Common myeloid progenitor, CD34-positive (primary cell): Measurements from ENCODE around the gene PPP2R5C.
"Not testable (repeated sequence)": the region's sequence is repeated elsewhere in the genome, so short reads cannot be mapped to it uniquely, and the experiment has no call there.

ENCODE experiments used
- CTCF ChIA-PET: fragments of 350-600 bp; sonication (Branson Sonifier 250); formaldehyde crosslinking; loops from one replicate; lab custom pipeline; 2021; ENCODE audit warnings: antibody characterized with exemption; lab: Charles Lee
- POLR2A ChIA-PET: fragments of 350-600 bp; sonication (Branson Sonifier 250); formaldehyde crosslinking; loops from one replicate; lab custom pipeline; 2021; ENCODE audit warnings: antibody characterized with exemption; lab: Charles Lee
- DNase-seq, 3 donors: peaks; one replicate each; pipeline versions ENCODE4 v3.0.0 to v3.0.0-alpha.2; 2013
- H3K27ac ChIP-seq, 2 experiments: 1 replicate in 1 of 2; 2 replicates in 1 of 2; pipeline ENCODE4 v1.7.0; 2013; ENCODE audit warnings: inconsistent platforms in 2 of 2, low read length in 2 of 2, mild to moderate bottlenecking in 2 of 2, low read depth in 1 of 2, moderate library complexity in 1 of 2; ENCODE audit not compliant: severe bottlenecking in 2 of 2, insufficient read depth in 1 of 2, poor library complexity in 1 of 2
- H3K27me3 ChIP-seq, 5 experiments: replicated peaks in 2 of 5; 1 replicate in 3 of 5; 2 replicates in 2 of 5; pipeline versions ENCODE4 v1.6.1 to v1.7.0; 2013; ENCODE audit warnings: low read length in 4 of 5, mild to moderate bottlenecking in 2 of 5, moderate library complexity in 2 of 5, inconsistent platforms in 1 of 5; ENCODE audit not compliant: insufficient read depth in 5 of 5, control insufficient read depth in 4 of 5
- H3K36me3 ChIP-seq, 4 experiments: 1 replicate in 2 of 4; 2 replicates in 2 of 4; pipeline versions ENCODE4 v1.6.1 to v1.7.0; 2013; ENCODE audit warnings: low read length in 3 of 4, control low read depth in 1 of 4, mild to moderate bottlenecking in 1 of 4; ENCODE audit not compliant: control insufficient read depth in 4 of 4, insufficient read depth in 4 of 4
- H3K4me1 ChIP-seq, 4 experiments: 1 replicate in 3 of 4; 2 replicates in 1 of 4; pipeline versions ENCODE4 v1.6.1 to v1.7.1; 2013; ENCODE audit warnings: low read length in 3 of 4, mild to moderate bottlenecking in 3 of 4, control low read depth in 1 of 4, inconsistent platforms in 1 of 4, moderate library complexity in 1 of 4; ENCODE audit not compliant: control insufficient read depth in 4 of 4, insufficient read depth in 4 of 4; ENCODE audit errors: control extremely low read depth in 1 of 4
- H3K4me3 ChIP-seq, 7 experiments: 1 replicate in 4 of 7; 2 replicates in 3 of 7; pipeline versions ENCODE4 v1.5.1 to v1.7.0; 2013; ENCODE audit warnings: mild to moderate bottlenecking in 7 of 7, low read length in 6 of 7, moderate library complexity in 6 of 7, inconsistent platforms in 2 of 7, low read depth in 2 of 7, control low read depth in 1 of 7; ENCODE audit not compliant: insufficient read depth in 4 of 7, control insufficient read depth in 1 of 7; ENCODE audit errors: extremely low read depth in 1 of 7
- H3K9me3 ChIP-seq, 5 experiments: 1 replicate in 4 of 5; 2 replicates in 1 of 5; pipeline versions ENCODE4 v1.6.1 to v1.7.1; 2013; ENCODE audit warnings: low read length in 4 of 5, mild to moderate bottlenecking in 2 of 5, inconsistent platforms in 1 of 5, low read depth in 1 of 5, moderate library complexity in 1 of 5; ENCODE audit not compliant: control insufficient read depth in 4 of 5, insufficient read depth in 2 of 5; ENCODE audit errors: control extremely low read depth in 1 of 5
- WGBS: methylation state at CpG from one replicate; pipeline ENCODE4 v1.1.5; 2013; ENCODE audit not compliant: insufficient coverage; 5-methylcytosine and 5-hydroxymethylcytosine counted together

The PPP2R5C gene

GRCh38 chr14:101726954-101727302 lies 34.6 kb upstream of the PPP2R5C start:
- DNase-seq = no peak
- ChIA-PET POLR2A (no interaction called here), CTCF (interaction anchor here (0.6 to 0.7 kb wide), 2 partner anchors 21 to 23 kb away, joined by 4 read pairs; no protein-coding TSS in a partner anchor)

GRCh38 chr14:101727611-101728366 lies 33.7 kb upstream of the PPP2R5C start:
- peak in 1 of 3 donors; percentile 51 for DNase-seq
- CTCF ChIA-PET = interaction anchor here (0.7 to 1.0 kb wide), 2 partner anchors 22 to 369 kb away, joined by 3 to 4 read pairs; no protein-coding TSS in a partner anchor
- WGBS = 68% methylated on average over 6 of the region's 7 CpGs
- H3K4me1 ChIP-seq = peaks cover 0 to 11% (median 10%) of the 10 kb centered on the region in 4 experiments
- H3K9me3 ChIP-seq = no peaks in the 10 kb centered on the region
- no peak overlapping the region for H3K27ac ChIP-seq
- no peak overlapping the region for H3K4me3 ChIP-seq
- H3K27me3 ChIP-seq = peaks cover 0 to 72% (median 36%) of the 10 kb centered on the region in 5 experiments
- POLR2A ChIA-PET = no interaction called here
- no peaks in the 10 kb centered on the region for H3K36me3 ChIP-seq

More at GRCh38 chr14:101726954-101727302, 34.6 kb upstream of the PPP2R5C start:
- Histone ChIP-seq H3K27me3 (peaks cover 0 to 63% (median 33%) of the 10 kb centered on the region in 5 experiments), H3K4me1 (peaks cover 4 to 18% (median 16%) of the 10 kb centered on the region in 4 experiments), H3K9me3 (no peaks in the 10 kb centered on the region), H3K36me3 (no peaks in the 10 kb centered on the region), H3K27ac (no peak overlapping the region), H3K4me3 (no peak overlapping the region)
- WGBS = 80% methylated on average over 8 of the region's 8 CpGs

- H3K9me3 ChIP-seq = peaks cover 0 to 3% (median 0%) of the 10 kb centered on the region in 5 experiments
- peaks cover 0 to 77% (median 40%) of the 10 kb centered on the region in 5 experiments for H3K27me3 ChIP-seq
- ChIA-PET CTCF (no interaction called here), POLR2A (no interaction called here)
- WGBS = 93% methylated on average over 10 of the region's 10 CpGs
- H3K4me3 ChIP-seq = no peak overlapping the region
- peaks cover 0 to 11% (median 10%) of the 10 kb centered on the region in 4 experiments for H3K4me1 ChIP-seq
- no peaks in the 10 kb centered on the region for H3K36me3 ChIP-seq
- no peak for DNase-seq
- no peak overlapping the region for H3K27ac ChIP-seq
Observed at GRCh38 chr14:101728367-101728742, 33.2 kb upstream of the PPP2R5C start.

- WGBS = 97% methylated on average over 6 of the region's 6 CpGs
- no peak for DNase-seq
- peaks cover 0 to 86% (median 40%) of the 10 kb centered on the region in 5 experiments for H3K27me3 ChIP-seq
- no peaks in the 10 kb centered on the region for H3K36me3 ChIP-seq
- ChIA-PET POLR2A (no interaction called here), CTCF (no interaction called here)
- peaks cover 0 to 11% (median 10%) of the 10 kb centered on the region in 4 experiments for H3K4me1 ChIP-seq
- no peak overlapping the region for H3K4me3 ChIP-seq
- no peak overlapping the region for H3K27ac ChIP-seq
- H3K9me3 ChIP-seq = peaks cover 0 to 3% (median 0%) of the 10 kb centered on the region in 5 experiments
Observed at GRCh38 chr14:101729382-101729781, 32.1 kb upstream of the PPP2R5C start.

GRCh38 chr14:101730157-101730556 lies 31.4 kb upstream of the PPP2R5C start:
- CTCF ChIA-PET, H3K9me3 ChIP-seq, H3K4me3 ChIP-seq, DNase-seq, H3K27ac ChIP-seq, H3K36me3 ChIP-seq, POLR2A ChIA-PET: not testable (repeated sequence)
- Histone ChIP-seq H3K4me1 (peaks cover 0 to 11% (median 10%) of the 10 kb centered on the region in 4 experiments), H3K27me3 (peaks cover 0 to 94% (median 40%) of the 10 kb centered on the region in 5 experiments)
- 100% methylated on average over 1 of the region's 4 CpGs for WGBS

GRCh38 chr14:101730626-101731186 lies 30.8 kb upstream of the PPP2R5C start:
- Histone ChIP-seq H3K27me3 (peaks cover 0 to 95% (median 38%) of the 10 kb centered on the region in 5 experiments), H3K9me3 (peaks cover 0 to 3% (median 0%) of the 10 kb centered on the region in 5 experiments), H3K27ac (no peak overlapping the region), H3K4me3 (no peak overlapping the region), H3K4me1 (peaks cover 0 to 11% (median 10%) of the 10 kb centered on the region in 4 experiments), H3K36me3 (no peaks in the 10 kb centered on the region)
- ChIA-PET POLR2A (interaction anchor here (0.6 kb wide), 1 partner anchor 610 kb away, joined by 3 read pairs; no protein-coding TSS in a partner anchor), CTCF (interaction anchor here (1.2 kb wide), 1 partner anchor 24 kb away, joined by 3 read pairs; no protein-coding TSS in a partner anchor)
- WGBS = 86% methylated on average over 2 of the region's 3 CpGs
- DNase-seq = no peak
